Breast epithelium (tissue), 4 donors: ENCODE measurements around the gene RGPD3. TPM values are rescaled to one million over a fixed set of nuclear protein-coding genes. Genes with fewer than 3 reads are reported as not detected.

ENCODE experiments used
- DNase-seq, 2 donors: peaks; one replicate each; pipeline ENCODE4 v3.0.0-alpha.2; 2019; ENCODE audit warnings: low spot score in 2 of 2
- H3K27ac ChIP-seq, 2 donors: fragments of 200-600 bp; sonication (generic) in 1 of 2; one replicate each; pipeline ENCODE4 v1.5.1; 2016 to 2019; ENCODE audit warnings: mild to moderate bottlenecking in 1 of 2
- H3K27me3 ChIP-seq, 2 donors: fragments of 200-600 bp; sonication (generic) in 1 of 2; one replicate each; pipeline versions ENCODE4 v1.5.1 to v1.6.0; 2017 to 2019; ENCODE audit warnings: control low read depth in 1 of 2, mild to moderate bottlenecking in 1 of 2
- H3K36me3 ChIP-seq: fragments of 200-600 bp; one replicate; pipeline ENCODE4 v1.5.1; 2019
- H3K4me1 ChIP-seq, 2 donors: fragments of 200-600 bp; sonication (generic); one replicate each; pipeline ENCODE4 v1.5.1; 2016 to 2019; ENCODE audit warnings: control low read depth in 1 of 2
- H3K4me3 ChIP-seq, 3 donors: fragments of 200-600 bp; sonication (generic); 1 replicate in 2 of 3; 2 replicates in 1 of 3; pipeline ENCODE4 v1.5.1; 2016 to 2019; ENCODE audit warnings: mild to moderate bottlenecking in 3 of 3, moderate library complexity in 2 of 3
- H3K9me3 ChIP-seq, 2 donors: fragments of 200-600 bp; sonication (generic) in 1 of 2; one replicate each; pipeline ENCODE4 v1.5.1; 2016 to 2019; ENCODE audit warnings: control low read depth in 1 of 2
- CTCF ChIP-seq, 3 donors: fragments of 450-650 bp; IDR thresholded peaks; one replicate each; pipeline ENCODE4 v1.5.1; 2016 to 2017; ENCODE audit warnings: antibody characterized with exemption in 3 of 3, mild to moderate bottlenecking in 3 of 3, moderate library complexity in 3 of 3
- POLR2A ChIP-seq: fragments of 450-650 bp; IDR thresholded peaks from one replicate; pipeline ENCODE4 v1.6.1; 2016; ENCODE audit warnings: antibody characterized with exemption, mild to moderate bottlenecking, moderate library complexity
- POLR2AphosphoS5 ChIP-seq, 3 donors: sonication (generic); formaldehyde crosslinking; IDR thresholded peaks; one replicate each; pipeline ENCODE4 v1.6.1; 2017; ENCODE audit warnings: antibody characterized with exemption in 3 of 3
- intact Hi-C: fragments of 100-400 bp; cut with DNase I; formaldehyde crosslinking; loops from one replicate; pipeline ENCODE4 v1.15.1; 2023; ENCODE audit warnings: low total_unique reads
- total RNA-seq, 3 donors: library from RNA; depleted of rRNA; stranded (reverse); fragments of >200 nt; gene quantifications; one replicate each; pipeline ENCODE4 v1.1.0, GENCODE V29; 2016

The RGPD3 gene
- total RNA-seq, 3 donors from 2014 or later = 0.80 to 2.2 (median 1.6) TPM

- H3K4me3 ChIP-seq = no peak overlapping the region
- no peaks in the 10 kb centered on the region for H3K27me3 ChIP-seq
- no peak overlapping the region for H3K27ac ChIP-seq
- intact Hi-C loops = no loop called here
- TF ChIP-seq POLR2AphosphoS5 (IDR thresholded peaks at IDR 0.05) = no peak
- TF ChIP-seq CTCF (IDR thresholded peaks at IDR 0.05) = no peak
- no peak for TF ChIP-seq POLR2A
- no peaks in the 10 kb centered on the region for H3K9me3 ChIP-seq
- H3K36me3 ChIP-seq = no peaks in the 10 kb centered on the region
- DNase-seq = no peak
- H3K4me1 ChIP-seq = no peaks in the 10 kb centered on the region
Measured at GRCh38 chr2:106343274-106343673, 124.9 kb downstream of the RGPD3 start.

- Histone ChIP-seq H3K27ac (no peak overlapping the region), H3K4me3 (no peak overlapping the region), H3K36me3 (no peaks in the 10 kb centered on the region), H3K9me3 (no peaks in the 10 kb centered on the region), H3K27me3 (no peaks in the 10 kb centered on the region), H3K4me1 (no peaks in the 10 kb centered on the region)
- no peak for DNase-seq
- no peak for TF ChIP-seq CTCF (IDR thresholded peaks at IDR 0.05)
- TF ChIP-seq POLR2A = no peak
- no peak for TF ChIP-seq POLR2AphosphoS5 (IDR thresholded peaks at IDR 0.05)
- intact Hi-C loops = no loop called here
Measured at GRCh38 chr2:106342831-106343251, 125.4 kb downstream of the RGPD3 start.

- H3K27me3 ChIP-seq = no peaks in the 10 kb centered on the region
- TF ChIP-seq CTCF (IDR thresholded peaks at IDR 0.05) (no peak), POLR2AphosphoS5 (IDR thresholded peaks at IDR 0.05) (no peak), POLR2A (no peak)
- no peak overlapping the region for H3K27ac ChIP-seq
- H3K36me3 ChIP-seq = no peaks in the 10 kb centered on the region
- H3K9me3 ChIP-seq = no peaks in the 10 kb centered on the region
- H3K4me1 ChIP-seq = no peaks in the 10 kb centered on the region
- no peak for DNase-seq
- H3K4me3 ChIP-seq = no peak overlapping the region
- intact Hi-C loops = no loop called here
Measured at GRCh38 chr2:106341666-106342065, 126.5 kb downstream of the RGPD3 start.

Other genes starting within 250 kb of the RGPD3 start
- under 1 TPM in 2 of 3 donors, not detected in 1; under 0.01 to 0.29 TPM for gene CD8B2, start 19.0 kb upstream of the RGPD3 start, total RNA-seq